Cerebellar nuclear complex (tissue), 1 donor: ENCODE results near the gene CNTNAP2.

ENCODE experiments used
- DNase-seq, 2 experiments: peaks; one replicate each; lab custom pipeline; 2025; lab: John Stamatoyannopoulos, UW

Gene CNTNAP2

DNA sequence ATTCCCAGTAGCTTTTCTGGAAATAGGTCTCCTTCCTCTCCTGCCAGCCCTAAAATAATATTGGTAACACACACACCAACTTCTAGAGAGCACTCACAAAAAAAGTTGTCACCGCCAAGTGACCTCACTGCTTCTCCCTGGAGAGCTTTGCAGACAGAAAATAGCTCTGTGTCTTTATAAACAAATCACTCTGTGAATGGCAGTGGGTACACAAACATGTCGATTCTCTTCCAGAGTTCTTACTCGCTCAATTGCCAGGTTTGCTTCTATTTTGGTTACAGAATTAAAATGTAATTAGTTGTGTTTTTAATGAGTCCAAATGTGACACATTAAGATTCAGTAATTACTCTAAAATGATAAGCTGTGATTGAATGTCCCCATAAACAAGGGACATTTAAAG lies 1824.8 kb downstream of the CNTNAP2 start:
- no peak for DNase-seq

DNA sequence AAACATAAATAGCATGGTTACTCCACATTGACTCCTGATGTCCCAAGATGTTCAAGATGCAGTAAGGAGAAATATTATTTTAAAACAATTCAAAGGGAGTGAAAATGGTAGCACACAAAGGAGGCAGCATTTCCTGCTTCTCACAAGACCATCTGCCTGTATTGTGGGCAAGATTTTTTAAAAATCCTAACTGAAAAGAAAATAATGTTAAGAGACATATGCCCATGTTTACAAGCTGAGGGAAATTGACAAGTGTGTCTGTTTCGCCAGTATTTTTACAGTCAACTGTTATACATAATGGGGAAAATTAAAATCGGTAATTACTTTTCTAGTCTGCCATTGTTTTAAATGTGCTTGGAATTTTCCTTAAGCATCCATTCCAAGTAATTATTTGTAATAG lies 1827.7 kb downstream of the CNTNAP2 start:
- DNase-seq: no peak

DNA sequence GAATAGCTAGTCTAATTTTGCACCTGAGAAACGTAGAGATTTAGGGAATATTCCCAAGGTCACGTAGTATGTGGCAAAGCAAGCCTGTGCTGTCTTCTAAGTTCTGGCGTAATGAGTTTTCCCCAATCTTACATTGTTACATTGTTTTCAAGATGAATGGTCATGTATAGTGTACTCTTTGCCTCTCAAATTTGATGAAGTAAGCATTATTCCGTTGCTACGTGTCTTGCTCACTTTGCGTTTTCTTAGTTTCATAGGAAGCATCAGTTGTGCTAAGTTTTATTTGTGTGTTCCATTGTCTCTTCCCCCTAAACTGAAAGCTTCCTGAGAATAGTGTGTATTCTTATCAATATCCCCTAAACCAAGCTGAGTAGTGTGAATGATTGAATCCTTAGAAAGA lies 1836.3 kb downstream of the CNTNAP2 start:
- no peak for DNase-seq

DNA sequence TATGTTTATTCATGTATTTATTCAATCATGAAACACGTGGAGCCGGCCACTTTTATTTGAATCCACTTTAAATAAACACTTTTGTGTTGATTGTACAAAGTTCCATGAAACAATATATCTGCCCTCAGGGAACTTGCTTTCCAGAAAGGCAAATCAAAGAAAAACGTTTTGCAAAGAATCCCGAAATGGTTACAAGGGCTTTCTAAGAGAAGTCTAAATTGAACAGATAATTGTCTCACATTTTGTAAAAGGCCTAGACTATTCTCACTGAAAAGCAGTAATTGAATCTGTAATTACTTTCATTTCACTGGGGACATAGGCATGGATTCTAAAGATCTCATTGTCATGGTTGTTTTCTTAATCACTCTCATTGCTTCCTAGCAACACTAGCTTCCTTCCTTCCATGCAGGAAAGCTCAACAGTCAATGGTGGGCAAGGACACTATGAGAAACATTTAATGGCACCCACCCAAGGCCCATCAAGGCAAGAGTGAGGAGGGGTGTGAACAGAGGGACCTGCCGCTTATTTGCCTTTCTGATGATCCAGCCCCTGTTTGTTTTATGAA lies 1851.5 kb downstream of the CNTNAP2 start:
- no peak for DNase-seq

DNA sequence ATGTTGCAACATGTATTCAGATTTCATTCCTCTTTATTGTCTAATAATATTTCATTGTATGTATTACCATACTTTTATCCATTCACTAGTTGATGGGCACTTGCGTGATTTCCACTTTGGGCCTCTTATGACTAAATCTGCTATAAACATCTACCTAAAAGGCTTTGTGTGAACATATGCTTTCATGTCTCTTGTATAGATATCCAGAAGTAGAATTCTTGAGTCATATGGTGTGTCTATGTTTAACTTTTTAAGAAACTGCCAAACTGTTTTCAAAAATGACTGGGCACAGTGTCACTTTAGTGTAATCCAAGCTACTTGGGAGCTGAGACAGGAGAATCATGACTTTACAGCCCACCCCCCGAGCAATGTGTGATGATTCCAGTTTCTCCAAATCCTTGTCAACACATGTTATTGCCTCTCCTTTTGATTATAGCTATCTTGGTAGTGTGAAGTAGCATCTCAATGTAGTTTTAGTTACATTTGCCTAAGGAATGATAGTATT lies 1855.1 kb downstream of the CNTNAP2 start:
- no peak for DNase-seq

DNA sequence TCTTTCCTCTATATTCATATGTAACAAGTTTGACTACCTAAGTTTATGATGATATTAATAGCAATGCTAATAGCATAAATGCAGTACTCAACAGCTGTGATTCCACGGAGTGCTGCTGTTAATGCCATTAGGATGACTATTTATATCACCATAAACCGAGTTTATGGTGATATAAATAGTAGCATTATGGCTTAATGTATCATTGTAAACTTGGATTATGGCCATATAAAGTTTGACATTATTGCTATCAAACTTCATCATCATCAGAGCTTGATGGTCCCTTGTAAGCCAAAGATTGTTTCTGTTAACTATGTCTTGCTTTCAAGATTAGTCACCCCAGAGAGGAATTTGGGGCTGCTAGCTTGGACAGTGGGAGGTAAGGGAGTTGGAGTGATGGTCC lies 1861.6 kb downstream of the CNTNAP2 start:
- DNase-seq: no peak

DNA sequence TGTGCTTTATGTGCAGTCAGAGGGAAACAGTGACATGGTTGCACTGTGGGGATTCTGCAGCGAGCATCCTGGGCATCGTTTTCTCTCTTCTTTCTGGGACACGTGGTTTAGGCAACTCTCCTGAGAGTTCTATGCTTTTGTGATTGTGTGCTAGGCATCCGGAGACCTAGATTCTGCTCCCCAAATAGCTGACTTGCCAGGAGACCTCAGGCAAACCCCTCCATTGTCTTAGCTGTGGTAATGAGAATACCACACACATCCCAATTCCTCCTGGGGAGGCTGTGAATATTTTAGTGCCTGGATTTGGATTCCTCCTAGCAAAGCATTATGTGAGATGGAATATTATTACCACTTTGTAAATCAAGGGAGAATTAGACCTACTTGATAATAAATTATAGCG lies 1862.0 kb downstream of the CNTNAP2 start:
- DNase-seq: no peak

DNA sequence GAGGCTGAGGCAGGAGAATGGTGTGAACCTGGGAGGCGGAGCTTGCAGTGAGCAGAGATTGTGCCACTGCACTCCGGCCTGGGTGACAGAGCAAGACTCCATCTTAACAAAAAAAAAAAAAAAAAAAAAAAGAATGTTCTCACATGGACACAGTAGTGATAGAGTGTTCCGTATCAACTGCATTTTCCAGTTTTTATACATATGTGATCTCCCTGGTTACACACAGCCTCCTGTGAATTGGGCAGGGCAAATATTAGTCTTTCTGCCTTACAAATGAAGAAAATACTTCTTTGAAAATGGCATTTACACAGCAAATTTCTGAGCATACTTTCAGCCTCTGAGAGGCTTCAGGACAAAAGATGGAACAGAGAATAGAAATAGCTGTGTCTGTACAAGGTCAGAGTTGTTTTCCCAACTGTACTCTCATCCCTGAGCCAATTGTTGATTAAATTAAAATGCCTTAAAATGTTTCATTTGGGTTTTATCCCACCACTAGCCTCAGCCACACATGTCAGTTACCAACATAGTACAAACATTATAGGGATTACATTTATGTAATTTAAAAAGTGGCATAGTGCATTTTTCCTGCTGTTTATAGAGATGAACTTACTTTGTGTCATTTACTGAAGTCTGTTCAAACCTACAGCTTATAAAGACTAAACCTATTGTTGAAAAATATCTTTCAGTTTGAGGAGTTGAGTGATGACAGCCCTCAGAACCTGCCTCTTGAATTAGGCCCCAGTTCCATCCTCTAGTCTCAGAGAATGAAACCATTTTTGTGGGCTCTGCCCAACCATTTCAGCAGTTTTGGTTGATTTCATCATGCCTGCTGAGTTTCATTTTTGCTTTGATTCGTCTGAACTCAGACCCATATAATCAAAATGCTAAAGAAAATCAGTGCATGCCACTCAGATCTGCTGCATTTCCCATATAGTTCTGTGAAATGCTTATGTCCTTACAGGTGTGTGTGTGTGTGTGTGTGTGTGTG lies 1864.5 kb downstream of the CNTNAP2 start:
- no peak for DNase-seq

DNA sequence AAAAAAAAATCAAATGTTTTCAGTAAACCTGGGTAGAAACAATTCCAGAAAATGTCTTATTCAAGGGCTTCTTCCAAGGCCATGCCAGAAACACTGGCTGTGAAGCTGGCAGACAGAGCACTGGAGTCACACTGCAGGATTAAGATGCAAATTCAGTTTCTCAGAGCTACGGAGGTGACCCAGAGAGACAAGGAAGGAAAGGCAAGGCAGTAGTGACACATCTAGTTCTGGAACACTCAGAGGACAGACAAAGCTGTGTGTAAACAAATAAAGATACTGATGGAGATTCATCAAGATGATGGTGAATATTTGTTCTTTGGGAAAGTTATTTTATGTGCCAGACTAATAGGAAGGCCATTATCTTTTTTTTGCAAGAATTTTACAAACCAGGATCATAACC lies 1865.7 kb downstream of the CNTNAP2 start:
- DNase-seq: no peak

DNA sequence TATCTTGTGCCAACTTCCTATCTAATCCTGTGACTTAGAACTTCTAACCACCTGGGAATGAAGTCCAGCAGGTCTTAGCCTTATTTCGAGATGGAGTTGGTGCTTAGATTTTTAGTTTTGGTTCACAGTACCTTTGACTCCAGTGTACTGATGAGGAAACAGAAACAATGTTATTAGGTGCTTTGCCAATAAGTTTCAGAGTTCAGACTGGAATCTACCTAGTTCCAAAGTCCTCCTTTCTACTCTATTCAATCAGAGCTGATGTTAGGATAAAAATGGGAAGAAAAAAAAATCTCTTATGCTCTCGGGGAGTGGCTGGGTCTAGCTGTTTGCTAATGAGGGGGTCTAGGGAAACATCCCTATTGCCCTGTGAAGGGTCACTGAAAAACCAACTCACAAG lies 1867.7 kb downstream of the CNTNAP2 start:
- DNase-seq: no peak

DNA sequence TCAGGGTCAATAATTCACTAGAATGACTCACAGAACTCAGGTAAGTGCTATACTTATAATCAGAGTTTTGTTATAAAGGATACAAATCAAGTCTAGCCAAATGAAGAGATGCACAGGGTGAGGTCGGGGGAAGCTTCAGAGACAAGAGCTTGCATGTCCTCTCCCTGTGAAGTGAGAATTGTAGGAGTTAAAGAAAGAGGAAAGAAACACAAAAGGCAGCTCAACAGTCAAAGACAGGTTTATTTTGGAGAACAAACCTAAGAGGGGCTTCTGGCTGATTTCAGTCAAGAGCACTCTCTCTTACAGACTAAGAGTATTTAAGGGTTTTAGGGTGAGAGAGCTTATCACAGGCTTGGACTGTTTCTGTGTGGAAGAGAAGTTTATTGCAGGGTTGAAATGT lies 1873.5 kb downstream of the CNTNAP2 start:
- no peak for DNase-seq

DNA sequence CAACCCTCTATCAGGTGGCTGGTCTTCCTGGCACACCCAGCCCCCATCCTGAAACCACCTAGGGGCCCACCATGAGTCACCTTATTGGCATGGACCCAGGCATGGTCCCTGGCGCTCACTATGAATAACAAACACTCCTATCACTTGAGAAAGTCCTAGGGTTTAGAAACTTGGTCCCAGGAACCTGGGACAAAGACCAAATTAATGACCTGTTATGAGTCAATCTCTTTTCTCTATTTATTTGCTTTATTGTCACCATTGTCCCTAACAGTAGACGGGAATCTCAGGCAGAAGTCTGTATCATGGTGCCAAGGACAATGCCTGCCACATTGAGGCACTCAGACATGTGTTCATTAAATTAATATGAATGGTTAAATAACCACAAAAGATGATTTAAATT lies 1874.3 kb downstream of the CNTNAP2 start:
- no peak for DNase-seq

DNA sequence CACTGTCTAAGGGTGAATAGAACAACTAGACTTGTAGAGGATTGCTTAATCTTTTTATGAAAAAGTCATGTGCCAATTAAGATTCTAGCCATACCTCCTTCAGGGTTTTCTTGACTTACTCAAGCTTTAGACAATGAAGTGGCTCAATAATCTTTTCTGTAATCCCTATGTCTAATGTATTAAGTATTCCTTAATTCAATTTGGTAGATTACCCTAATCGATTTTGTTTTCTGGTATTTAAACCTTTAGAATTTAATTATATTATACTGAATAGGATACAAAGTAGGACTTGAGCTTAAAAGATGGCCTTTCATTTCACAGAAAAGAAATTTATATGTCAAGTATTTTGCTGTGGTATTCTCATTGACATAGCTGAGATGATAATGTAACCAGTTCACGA lies 1876.1 kb downstream of the CNTNAP2 start:
- DNase-seq: no peak

DNA sequence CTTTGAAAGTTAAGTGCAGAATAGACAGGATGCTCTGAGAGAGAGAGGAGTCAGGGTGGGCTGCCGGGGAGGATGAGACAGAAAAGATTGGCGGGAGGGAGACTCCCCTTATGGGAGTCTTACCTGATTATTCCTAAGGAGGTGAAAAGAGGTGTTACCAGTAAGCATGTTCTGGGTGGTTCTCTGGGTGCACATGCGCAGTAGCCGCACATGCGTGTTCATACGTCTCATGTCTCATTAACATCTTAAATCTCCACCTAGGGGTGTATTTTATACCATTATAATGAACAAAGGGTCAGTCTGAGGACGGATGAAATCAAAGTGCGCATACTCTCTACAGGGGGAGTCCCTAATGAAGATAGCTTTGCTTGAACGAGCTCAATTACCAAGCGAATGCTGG lies 1881.0 kb downstream of the CNTNAP2 start:
- no peak for DNase-seq

DNA sequence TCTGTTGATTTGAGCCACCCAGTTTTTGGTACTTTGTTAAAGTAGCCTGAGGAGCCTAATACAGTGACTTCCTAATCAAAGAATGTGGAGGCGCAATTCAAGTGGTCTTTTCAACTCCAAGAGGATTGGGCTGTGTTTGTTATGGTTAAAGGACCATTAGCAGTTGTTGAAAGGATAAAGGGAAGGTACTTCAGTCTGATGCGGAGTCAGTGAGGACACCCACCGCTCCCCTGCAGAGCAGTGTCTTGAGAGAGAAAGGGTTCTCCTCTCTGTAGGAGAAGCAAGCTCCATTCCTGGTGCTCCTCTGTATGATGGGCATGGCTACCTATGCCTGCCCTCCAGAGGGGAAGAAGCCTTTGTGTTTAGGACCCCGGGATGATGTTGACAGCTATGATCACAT lies 1883.4 kb downstream of the CNTNAP2 start:
- no peak for DNase-seq

DNA sequence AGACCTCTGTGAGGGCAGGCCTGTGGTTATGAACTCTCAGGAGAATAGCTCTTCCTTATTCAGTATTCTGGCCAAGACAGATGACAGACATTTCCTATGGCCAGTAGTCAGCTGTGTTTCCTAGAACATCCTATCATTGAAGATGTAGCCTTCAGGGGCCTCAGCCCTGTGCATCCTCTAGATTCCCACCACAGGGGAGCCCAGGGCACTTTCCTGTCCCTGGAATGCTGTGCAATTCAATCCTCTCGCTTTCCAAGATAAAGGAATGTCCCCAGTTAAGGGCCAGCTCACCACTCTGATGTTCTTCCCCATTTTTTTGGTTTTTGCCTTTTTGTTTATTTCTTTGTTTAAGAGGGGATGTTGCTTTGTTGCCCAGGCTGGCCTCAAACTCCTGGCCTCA lies 1895.2 kb downstream of the CNTNAP2 start:
- DNase-seq: no peak

DNA sequence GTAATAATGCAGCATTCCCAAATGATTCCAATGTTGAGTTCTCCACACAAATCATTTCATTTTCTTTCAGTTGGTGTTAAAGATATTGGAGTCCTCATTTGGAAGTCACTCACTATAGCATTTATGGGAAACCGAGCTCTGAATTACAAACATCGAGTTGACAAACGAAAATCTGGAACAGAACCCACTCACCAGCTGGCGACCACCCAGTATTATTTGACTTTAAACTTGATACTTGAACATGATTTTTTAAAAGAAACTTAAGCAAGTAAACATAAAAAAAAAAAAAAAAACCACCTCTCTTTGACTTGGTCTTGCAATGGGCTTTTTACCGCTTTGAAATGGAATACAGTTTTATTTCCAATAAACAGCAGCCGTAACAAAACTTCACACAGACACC lies 1897.4 kb downstream of the CNTNAP2 start:
- DNase-seq: no peak

DNA sequence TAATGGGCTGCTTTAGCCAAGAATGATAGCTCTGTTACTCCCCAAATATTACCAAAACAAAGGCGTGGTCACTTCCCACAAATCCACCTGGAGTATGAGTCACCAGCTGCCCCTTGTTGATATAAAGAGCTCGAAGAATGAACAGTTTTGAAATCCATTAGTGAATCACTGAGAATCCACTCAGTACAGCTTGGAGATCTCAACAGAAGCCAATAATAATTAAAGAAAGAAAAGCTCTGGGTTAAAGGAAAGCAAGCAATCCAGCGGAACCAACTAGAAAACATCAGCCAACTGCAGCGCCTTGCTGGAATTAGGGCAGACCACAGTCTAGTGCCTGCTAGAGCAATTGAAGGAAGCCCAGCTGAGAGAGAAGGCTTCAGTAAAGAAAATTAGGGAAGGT lies 1897.9 kb downstream of the CNTNAP2 start:
- DNase-seq: no peak

DNA sequence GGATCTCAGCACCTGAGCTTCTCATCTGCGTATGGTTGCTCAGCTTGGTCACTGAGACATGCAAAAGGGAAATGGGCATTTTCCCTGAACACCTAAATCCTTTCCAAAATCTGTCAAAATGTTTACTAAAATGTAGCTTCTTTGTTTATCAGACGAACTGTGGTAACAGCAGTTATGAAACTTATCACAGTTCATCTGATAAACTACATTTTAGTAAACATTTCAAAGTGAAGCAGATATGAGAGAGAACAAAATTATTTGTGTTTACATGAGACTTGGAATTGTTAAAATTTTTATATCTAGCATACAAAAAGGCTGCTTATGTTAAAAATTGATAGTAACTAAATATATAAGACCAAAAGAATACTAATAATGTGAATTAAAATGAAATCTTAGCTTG lies 1900.5 kb downstream of the CNTNAP2 start:
- DNase-seq: no peak

DNA sequence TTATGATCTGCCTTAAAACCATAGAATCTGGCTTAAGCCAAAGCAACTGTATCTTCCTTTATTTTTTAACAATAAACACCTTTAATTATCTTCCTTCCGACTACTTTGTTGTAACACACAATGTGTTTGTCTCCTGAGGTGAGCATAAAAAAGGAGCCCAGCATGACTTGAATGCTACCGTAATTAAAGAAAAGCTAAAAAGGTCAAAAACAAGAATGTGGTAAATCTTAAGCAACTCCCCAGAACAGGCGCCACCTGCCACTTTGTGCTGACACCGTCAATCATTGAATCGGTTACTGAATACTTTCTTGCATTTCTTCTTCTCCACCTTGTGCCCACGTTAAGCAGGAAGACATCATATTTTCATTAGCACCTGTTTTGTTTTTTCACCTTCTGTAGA lies 1904.1 kb downstream of the CNTNAP2 start:
- DNase-seq: no peak

DNA sequence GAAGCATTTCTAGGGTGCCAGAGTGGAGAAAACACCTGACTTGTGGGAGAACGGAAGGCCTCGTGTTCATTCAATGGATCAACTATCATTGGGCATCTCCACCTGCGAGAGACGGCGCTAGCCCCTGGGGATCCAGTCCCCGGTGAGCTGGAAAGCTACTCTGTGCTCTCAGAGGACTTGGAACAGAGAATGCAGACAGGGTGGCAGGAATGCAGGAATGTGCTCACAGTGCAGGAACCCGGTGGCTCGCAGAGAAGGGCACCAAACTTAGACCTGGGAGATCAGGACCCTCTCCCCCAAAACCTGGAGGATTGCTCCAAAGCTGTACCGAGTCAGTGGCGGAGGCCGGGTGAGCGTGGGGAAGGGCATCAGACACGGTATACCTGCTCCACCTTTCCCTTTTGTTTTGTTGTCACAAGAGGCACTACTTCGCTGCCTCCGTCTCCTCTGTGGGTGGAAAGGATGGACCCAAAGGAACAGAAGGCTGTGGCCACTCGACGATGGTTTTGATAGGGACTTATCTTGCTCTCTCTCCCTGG lies 1905.0 kb downstream of the CNTNAP2 start:
- no peak for DNase-seq

DNA sequence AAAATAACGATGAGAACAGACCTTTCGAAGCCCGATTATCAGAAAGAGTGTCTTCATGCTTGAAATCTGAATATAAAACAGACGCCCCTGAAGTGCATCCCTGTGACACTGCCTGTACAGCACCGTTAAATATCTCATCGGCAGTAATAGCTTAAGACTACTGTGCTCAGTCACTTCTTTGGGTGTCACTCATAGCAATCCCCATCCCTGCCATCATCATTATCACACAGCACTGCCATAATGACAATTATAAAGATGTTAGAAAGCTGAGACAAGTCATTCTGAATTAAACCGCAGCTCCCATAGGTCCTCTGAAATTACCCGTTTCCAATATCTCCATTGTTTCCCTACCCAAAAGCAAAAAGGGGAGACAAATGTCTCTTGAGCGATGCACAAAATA lies 1906.2 kb downstream of the CNTNAP2 start:
- no peak for DNase-seq

DNA sequence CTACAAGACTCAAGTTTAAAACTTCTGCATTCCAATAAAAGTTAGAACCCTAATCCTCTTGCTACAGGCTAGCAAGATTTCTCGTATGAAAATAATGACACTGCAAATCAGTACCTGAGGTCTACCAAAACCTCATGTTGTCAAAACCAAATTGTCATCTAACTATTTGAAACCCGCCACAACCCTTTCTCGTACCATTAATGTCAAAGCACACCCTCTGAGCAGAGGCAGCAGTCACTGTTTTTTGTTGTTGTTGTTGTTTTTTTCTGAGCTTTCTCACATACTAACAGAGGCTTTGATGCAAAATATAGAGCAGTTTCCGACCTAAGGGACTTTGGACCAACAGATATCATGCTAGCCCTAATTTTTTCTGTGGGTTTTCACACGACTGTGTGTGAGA lies 1910.1 kb downstream of the CNTNAP2 start:
- no peak for DNase-seq
